H9 (cell line): ENCODE data around the gene TMEM120B. TPM values are rescaled to one million over a fixed set of nuclear protein-coding genes. Genes with fewer than 3 reads are reported as not detected.

Source experiments
- DNase-seq: peaks from one replicate; pipeline ENCODE4 v3.0.0-alpha.2; 2017
- H2AFZ ChIP-seq: one replicate; pipeline ENCODE4 v1.6.1; 2013; ENCODE audit warnings: mild to moderate bottlenecking, low read length, control low read depth, moderate library complexity
- H2AK5ac ChIP-seq: 2 replicates; pipeline ENCODE4 v1.6.1; 2013; ENCODE audit warnings: low read length, control low read depth, mixed read lengths; ENCODE audit not compliant: insufficient read length
- H2BK120ac ChIP-seq: one replicate; pipeline ENCODE4 v1.6.1; 2013; ENCODE audit warnings: low read depth, mild to moderate bottlenecking, low read length, control low read depth, inconsistent platforms; ENCODE audit not compliant: poor library complexity, severe bottlenecking
- H2BK12ac ChIP-seq: 2 replicates; pipeline ENCODE4 v1.6.1; 2013; ENCODE audit warnings: low read length, control low read depth, mixed read lengths, low read depth; ENCODE audit not compliant: insufficient read length
- H2BK15ac ChIP-seq: 2 replicates; pipeline ENCODE4 v1.6.1; 2013; ENCODE audit warnings: low read depth, low read length, control low read depth
- H2BK20ac ChIP-seq: one replicate; pipeline ENCODE4 v1.6.1; 2013; ENCODE audit warnings: low read depth, mild to moderate bottlenecking, low read length, control low read depth, inconsistent platforms; ENCODE audit not compliant: poor library complexity, severe bottlenecking
- H2BK5ac ChIP-seq: 2 replicates; pipeline ENCODE4 v1.6.1; 2013; ENCODE audit warnings: low read length, control low read depth, mixed read lengths; ENCODE audit not compliant: insufficient read length
- H3K14ac ChIP-seq: 2 replicates; pipeline ENCODE4 v1.6.1; 2013; ENCODE audit warnings: low read length, control low read depth; ENCODE audit not compliant: insufficient read depth
- H3K18ac ChIP-seq: 2 replicates; pipeline ENCODE4 v1.6.1; 2013; ENCODE audit warnings: low read depth, mild to moderate bottlenecking, mixed read lengths, low read length, control low read depth; ENCODE audit not compliant: insufficient read length
- H3K23ac ChIP-seq: 2 replicates; pipeline ENCODE4 v1.6.1; 2013; ENCODE audit warnings: low read length, control low read depth, mixed read lengths, low read depth; ENCODE audit not compliant: insufficient read length
- H3K23me2 ChIP-seq: 2 replicates; pipeline ENCODE4 v1.6.1; 2013; ENCODE audit warnings: low read depth, mild to moderate bottlenecking, mixed read lengths, low read length, control low read depth; ENCODE audit not compliant: insufficient read length, poor library complexity, severe bottlenecking
- H3K27ac ChIP-seq: 2 replicates; pipeline ENCODE4 v1.5.1; 2013; ENCODE audit warnings: low read length, control low read depth, mixed read lengths, low read depth; ENCODE audit not compliant: insufficient read length
- H3K27me3 ChIP-seq: 2 replicates; pipeline ENCODE4 v1.6.1; 2013; ENCODE audit warnings: low read length, control low read depth, inconsistent platforms; ENCODE audit not compliant: insufficient read depth
- H3K4ac ChIP-seq: 2 replicates; pipeline ENCODE4 v1.6.1; 2013; ENCODE audit warnings: low read depth, mild to moderate bottlenecking, control low read depth, inconsistent platforms, low read length, moderate library complexity
- H3K4me1 ChIP-seq: 2 replicates; pipeline ENCODE4 v1.6.1; 2013; ENCODE audit warnings: low read length, control low read depth, inconsistent platforms; ENCODE audit not compliant: insufficient read depth
- H3K4me2 ChIP-seq: 2 replicates; pipeline ENCODE4 v1.6.1; 2013; ENCODE audit warnings: low read length, control low read depth, mixed read lengths; ENCODE audit not compliant: insufficient read length, insufficient read depth
- H3K56ac ChIP-seq: 2 replicates; pipeline ENCODE4 v1.6.1; 2013; ENCODE audit warnings: low read depth, mild to moderate bottlenecking, mixed read lengths, low read length, control low read depth; ENCODE audit not compliant: insufficient read length
- H3K79me1 ChIP-seq: 2 replicates; pipeline ENCODE4 v1.6.1; 2013; ENCODE audit warnings: low read depth, mild to moderate bottlenecking, moderate library complexity, low read length, control low read depth, inconsistent platforms; ENCODE audit not compliant: insufficient read depth, poor library complexity, severe bottlenecking
- H3K79me2 ChIP-seq: 2 replicates; pipeline ENCODE4 v1.6.1; 2013; ENCODE audit warnings: low read length, control low read depth, inconsistent platforms; ENCODE audit not compliant: insufficient read depth
- H3K9ac ChIP-seq: 2 replicates; pipeline ENCODE4 v1.6.1; 2013; ENCODE audit warnings: low read length, control low read depth, mixed read lengths; ENCODE audit not compliant: insufficient read length; ENCODE audit errors: extremely low read depth
- H3K9me3 ChIP-seq: one replicate; pipeline ENCODE4 v1.6.1; 2013; ENCODE audit warnings: low read depth, low read length, inconsistent platforms; ENCODE audit not compliant: control insufficient read depth
- H3T11ph ChIP-seq: one replicate; pipeline ENCODE4 v1.6.1; 2013; ENCODE audit warnings: mild to moderate bottlenecking, low read length, control low read depth, inconsistent platforms
- H4K20me1 ChIP-seq: one replicate; pipeline ENCODE4 v1.6.1; 2013; ENCODE audit not compliant: control insufficient read depth, insufficient read length, insufficient read depth
- H4K5ac ChIP-seq: 2 replicates; pipeline ENCODE4 v1.6.1; 2013; ENCODE audit warnings: low read depth, mild to moderate bottlenecking, mixed read lengths, low read length, control low read depth; ENCODE audit not compliant: insufficient read length
- H4K8ac ChIP-seq: replicated peaks from 2 replicates; pipeline ENCODE4 v1.6.1; 2013; ENCODE audit warnings: low read length, control low read depth, mixed read lengths, low read depth; ENCODE audit not compliant: insufficient read length
- H4K91ac ChIP-seq: 2 replicates; pipeline ENCODE4 v1.6.1; 2013; ENCODE audit warnings: low read depth, mild to moderate bottlenecking, moderate library complexity, mixed read lengths, low read length, control low read depth; ENCODE audit not compliant: insufficient read length
- H3K27ac Mint-ChIP-seq, 3 experiments: 2 replicates in 2 of 3; 3 replicates in 1 of 3; pipeline ENCODE4 v1.8.0; 2020 to 2021; ENCODE audit warnings: mixed read lengths in 3 of 3, mild to moderate bottlenecking in 1 of 3, moderate library complexity in 1 of 3
- H3K27me3 Mint-ChIP-seq: 2 replicates; pipeline ENCODE4 v1.8.0; 2021; ENCODE audit warnings: low read depth, mild to moderate bottlenecking, moderate library complexity, mixed read lengths
- H3K36me3 Mint-ChIP-seq, 3 experiments: 2 replicates in 2 of 3; 3 replicates in 1 of 3; pipeline ENCODE4 v1.8.0; 2020 to 2021; ENCODE audit warnings: low read depth in 3 of 3, mixed read lengths in 3 of 3; ENCODE audit not compliant: insufficient read depth in 1 of 3
- H3K4me1 Mint-ChIP-seq, 2 experiments: 2 replicates each; pipeline ENCODE4 v1.8.0; 2020; ENCODE audit warnings: mixed read lengths in 2 of 2
- H3K4me3 Mint-ChIP-seq, 2 experiments: 2 replicates in 1 of 2; 3 replicates in 1 of 2; pipeline ENCODE4 v1.8.0; 2020 to 2021; ENCODE audit warnings: mild to moderate bottlenecking in 2 of 2, mixed read lengths in 2 of 2, moderate library complexity in 1 of 2
- H3K9me3 Mint-ChIP-seq, 2 experiments: 2 replicates in 1 of 2; 3 replicates in 1 of 2; pipeline ENCODE4 v1.8.0; 2020; ENCODE audit warnings: mild to moderate bottlenecking in 2 of 2, mixed read lengths in 2 of 2, moderate library complexity in 1 of 2
- WGBS: extraction: QIAGEN DNeasy Blood & Tissue Kit; methylation state at CpG from one replicate; pipeline ENCODE4 v1.1.7; 2013; ENCODE audit warnings: missing lambda C conversion rate, low lambda C conversion rate, mixed read lengths; ENCODE audit not compliant: insufficient read length; ENCODE audit errors: extremely low coverage; 5-methylcytosine and 5-hydroxymethylcytosine counted together
- total RNA-seq: library from RNA; stranded (reverse); gene quantifications from 2 replicates; pipeline ENCODE4 v1.2.1, GENCODE V29; 2021
- TF ChIP-seq, protein P1 (sequence below): fragments of 200-600 bp; sonication (generic); conservative IDR thresholded peaks from 3 replicates; pipeline ENCODE4 v1.8.0; 2021; ENCODE audit warnings: antibody characterized with exemption, mild to moderate bottlenecking

Gene TMEM120B
- total RNA-seq, 1 experiment from 2014 or later = 25.8 TPM

DNA sequence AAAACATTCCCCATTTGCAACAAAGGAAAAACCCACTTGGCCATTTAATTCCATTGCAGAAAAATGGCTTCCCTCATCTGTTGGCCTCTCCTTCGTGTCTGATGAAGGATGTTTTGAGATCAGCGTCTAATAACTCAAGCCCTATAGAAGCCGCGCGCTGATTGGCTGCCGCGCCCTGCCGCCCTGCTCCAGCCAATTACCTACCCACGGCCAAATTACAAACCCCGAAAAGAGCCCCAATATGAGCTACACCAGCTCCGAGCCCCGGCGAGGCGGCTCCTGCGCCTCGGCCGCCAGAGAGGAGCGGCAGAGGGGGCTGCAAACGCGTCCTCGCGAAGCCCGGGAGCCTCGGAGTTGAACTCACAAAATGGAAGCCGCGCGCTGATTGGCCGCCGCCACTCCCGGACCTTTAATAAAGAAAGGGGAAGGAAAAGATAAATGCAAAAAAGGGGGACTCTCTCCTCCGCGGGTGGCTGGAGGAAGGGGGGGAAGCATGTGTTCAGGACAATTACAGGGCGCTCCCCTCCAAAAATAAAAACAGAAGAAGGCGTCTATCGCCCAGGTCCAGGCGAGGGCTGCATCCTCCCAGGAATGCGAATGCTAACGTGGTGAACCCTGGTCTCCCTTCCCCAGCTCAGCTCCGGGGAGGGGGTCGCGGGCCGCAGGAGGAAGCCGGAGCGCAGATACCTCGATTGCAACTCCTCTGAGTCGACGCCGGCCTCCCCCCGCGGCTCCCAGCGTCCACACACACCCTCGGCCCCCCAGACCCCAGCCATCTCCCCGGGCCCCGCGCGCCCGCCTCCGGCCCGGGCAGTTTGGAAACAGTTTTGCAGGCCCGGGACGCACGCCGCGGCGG lies 90.5 kb downstream of the TMEM120B start:
- peak overlapping the region; percentile 36 for H4K91ac ChIP-seq
- no peak overlapping the region for H3T11ph ChIP-seq
- no peak overlapping the region; the same call in 1 of the 2 replicates for H3K4ac ChIP-seq
- no peak overlapping the region for H3K23ac ChIP-seq
- H2BK15ac ChIP-seq = no peak overlapping the region
- peak overlapping the region; percentile 99 for H3K27ac ChIP-seq
- H3K4me1 ChIP-seq = peaks cover 6% of the 10 kb centered on the region; the same call in 1 of the 2 replicates
- H3K23me2 ChIP-seq = peaks cover 27% of the 10 kb centered on the region
- Mint-ChIP-seq H3K9me3 (no peaks in the 10 kb centered on the region), H3K36me3 (peaks cover 16 to 31% (median 30%) of the 10 kb centered on the region in 3 experiments), H3K27ac (peak overlapping the region; percentile 98 to 100 (median 100)), H3K4me3 (peak overlapping the region; percentile 82 to 83), H3K4me1 (peaks cover 39 to 46% of the 10 kb centered on the region in 2 experiments), H3K27me3 (no peaks in the 10 kb centered on the region; the same call in 1 of the 2 replicates)
- H2BK12ac ChIP-seq = peak overlapping the region; percentile 77
- no CpG with 5 or more reads among the region's 65 CpGs for WGBS
- H2AK5ac ChIP-seq = peak overlapping the region; percentile 98
- peak overlapping the region; percentile 96 for H3K18ac ChIP-seq
- peak overlapping the region; percentile 93 for H4K5ac ChIP-seq
- H4K20me1 ChIP-seq = no peaks in the 10 kb centered on the region
- H3K79me2 ChIP-seq = no peaks in the 10 kb centered on the region; the same call in 1 of the 2 replicates
- H2BK5ac ChIP-seq = peak overlapping the region; percentile 99
- H2BK120ac ChIP-seq = peak overlapping the region; percentile 52
- H3K4me2 ChIP-seq = peak overlapping the region; percentile 98
- peak overlapping the region; percentile 94 for H3K56ac ChIP-seq
- peak overlapping the region; percentile 95; the same call in 1 of the 2 replicates for H3K14ac ChIP-seq
- peak; percentile 90 for DNase-seq
- H3K27me3 ChIP-seq = no peaks in the 10 kb centered on the region
- TF ChIP-seq, protein P1, sequence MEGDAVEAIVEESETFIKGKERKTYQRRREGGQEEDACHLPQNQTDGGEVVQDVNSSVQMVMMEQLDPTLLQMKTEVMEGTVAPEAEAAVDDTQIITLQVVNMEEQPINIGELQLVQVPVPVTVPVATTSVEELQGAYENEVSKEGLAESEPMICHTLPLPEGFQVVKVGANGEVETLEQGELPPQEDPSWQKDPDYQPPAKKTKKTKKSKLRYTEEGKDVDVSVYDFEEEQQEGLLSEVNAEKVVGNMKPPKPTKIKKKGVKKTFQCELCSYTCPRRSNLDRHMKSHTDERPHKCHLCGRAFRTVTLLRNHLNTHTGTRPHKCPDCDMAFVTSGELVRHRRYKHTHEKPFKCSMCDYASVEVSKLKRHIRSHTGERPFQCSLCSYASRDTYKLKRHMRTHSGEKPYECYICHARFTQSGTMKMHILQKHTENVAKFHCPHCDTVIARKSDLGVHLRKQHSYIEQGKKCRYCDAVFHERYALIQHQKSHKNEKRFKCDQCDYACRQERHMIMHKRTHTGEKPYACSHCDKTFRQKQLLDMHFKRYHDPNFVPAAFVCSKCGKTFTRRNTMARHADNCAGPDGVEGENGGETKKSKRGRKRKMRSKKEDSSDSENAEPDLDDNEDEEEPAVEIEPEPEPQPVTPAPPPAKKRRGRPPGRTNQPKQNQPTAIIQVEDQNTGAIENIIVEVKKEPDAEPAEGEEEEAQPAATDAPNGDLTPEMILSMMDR = no peak
- peak overlapping the region; percentile 100 for H3K9ac ChIP-seq
- no peaks in the 10 kb centered on the region for H3K9me3 ChIP-seq
- H2AFZ ChIP-seq = no peak overlapping the region
- H4K8ac ChIP-seq = no peak overlapping the region
- H3K79me1 ChIP-seq = no peaks in the 10 kb centered on the region
- H2BK20ac ChIP-seq = no peak overlapping the region
